PC-3 (cell line): ENCODE results near the gene SH3TC1.

Experiments
- CTCF ChIP-seq: fragments of 300-600 bp; sonication (generic); conservative IDR thresholded peaks from 2 replicates; pipeline ENCODE4 v1.5.1; 2017; ENCODE audit warnings: antibody characterized with exemption, low read depth, mild to moderate bottlenecking, low read length
- EZH2 ChIP-seq: fragments of 300-600 bp; sonication (generic); IDR thresholded peaks from one replicate; pipeline ENCODE4 v1.6.1; 2017; ENCODE audit warnings: antibody characterized with exemption, mild to moderate bottlenecking, low read length; ENCODE audit not compliant: unreplicated experiment
- EZH2phosphoT487 ChIP-seq: fragments of 300-600 bp; sonication (generic); IDR thresholded peaks from 2 replicates; pipeline ENCODE4 v1.6.1; 2018; ENCODE audit warnings: mild to moderate bottlenecking, antibody characterized with exemption, low read length, borderline replicate concordance

GRCh38 chr4:8231551-8232049 is 32.5 kb downstream of the SH3TC1 start:
- no peak for TF ChIP-seq CTCF
- no peak for TF ChIP-seq EZH2
- no peak for TF ChIP-seq EZH2phosphoT487
